ENCODE results near the gene ZNF426. TPM values are rescaled to one million over a fixed set of nuclear protein-coding genes. Genes with fewer than 3 reads are reported as not detected.

Gene ZNF426
- total RNA-seq, 1 donor from 2014 or later = 17.9 TPM

DNA sequence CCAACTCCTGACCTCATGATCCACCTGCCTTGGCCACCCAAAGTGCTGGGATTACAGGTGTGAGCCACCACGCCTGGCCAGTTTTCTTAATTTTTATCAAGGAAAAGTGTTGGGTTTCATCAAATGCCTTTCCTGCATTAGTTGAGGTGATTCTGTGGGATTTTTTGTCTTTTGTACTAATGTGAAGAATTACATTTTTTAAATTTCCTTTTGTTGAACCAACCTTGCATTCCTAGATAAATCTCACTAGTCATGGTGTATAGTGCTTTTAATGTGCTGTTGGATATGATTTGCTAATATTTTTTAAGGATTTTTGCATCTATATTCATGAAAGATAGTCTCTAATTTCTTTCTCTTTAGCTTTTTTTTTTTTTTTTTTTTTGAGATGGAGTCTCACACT is 37.6 kb downstream of the ZNF426 start:
- H3K36me3 ChIP-seq = no peaks in the 10 kb centered on the region
- TF ChIP-seq, protein P1, sequence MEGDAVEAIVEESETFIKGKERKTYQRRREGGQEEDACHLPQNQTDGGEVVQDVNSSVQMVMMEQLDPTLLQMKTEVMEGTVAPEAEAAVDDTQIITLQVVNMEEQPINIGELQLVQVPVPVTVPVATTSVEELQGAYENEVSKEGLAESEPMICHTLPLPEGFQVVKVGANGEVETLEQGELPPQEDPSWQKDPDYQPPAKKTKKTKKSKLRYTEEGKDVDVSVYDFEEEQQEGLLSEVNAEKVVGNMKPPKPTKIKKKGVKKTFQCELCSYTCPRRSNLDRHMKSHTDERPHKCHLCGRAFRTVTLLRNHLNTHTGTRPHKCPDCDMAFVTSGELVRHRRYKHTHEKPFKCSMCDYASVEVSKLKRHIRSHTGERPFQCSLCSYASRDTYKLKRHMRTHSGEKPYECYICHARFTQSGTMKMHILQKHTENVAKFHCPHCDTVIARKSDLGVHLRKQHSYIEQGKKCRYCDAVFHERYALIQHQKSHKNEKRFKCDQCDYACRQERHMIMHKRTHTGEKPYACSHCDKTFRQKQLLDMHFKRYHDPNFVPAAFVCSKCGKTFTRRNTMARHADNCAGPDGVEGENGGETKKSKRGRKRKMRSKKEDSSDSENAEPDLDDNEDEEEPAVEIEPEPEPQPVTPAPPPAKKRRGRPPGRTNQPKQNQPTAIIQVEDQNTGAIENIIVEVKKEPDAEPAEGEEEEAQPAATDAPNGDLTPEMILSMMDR (IDR thresholded peaks at IDR 0.05) = no peak
- peaks cover 63% of the 10 kb centered on the region for H3K9me3 ChIP-seq
- DNase-seq = no peak
- intact Hi-C loops (cut with DNase I) = no loop called here
- no peak overlapping the region for H3K27ac ChIP-seq
- H3K27me3 ChIP-seq (ENCODE audit: low read depth) = no peaks in the 10 kb centered on the region
- no peak for ATAC-seq
- no peaks in the 10 kb centered on the region for H3K4me1 ChIP-seq
- no peak overlapping the region for H3K4me3 ChIP-seq

DNA sequence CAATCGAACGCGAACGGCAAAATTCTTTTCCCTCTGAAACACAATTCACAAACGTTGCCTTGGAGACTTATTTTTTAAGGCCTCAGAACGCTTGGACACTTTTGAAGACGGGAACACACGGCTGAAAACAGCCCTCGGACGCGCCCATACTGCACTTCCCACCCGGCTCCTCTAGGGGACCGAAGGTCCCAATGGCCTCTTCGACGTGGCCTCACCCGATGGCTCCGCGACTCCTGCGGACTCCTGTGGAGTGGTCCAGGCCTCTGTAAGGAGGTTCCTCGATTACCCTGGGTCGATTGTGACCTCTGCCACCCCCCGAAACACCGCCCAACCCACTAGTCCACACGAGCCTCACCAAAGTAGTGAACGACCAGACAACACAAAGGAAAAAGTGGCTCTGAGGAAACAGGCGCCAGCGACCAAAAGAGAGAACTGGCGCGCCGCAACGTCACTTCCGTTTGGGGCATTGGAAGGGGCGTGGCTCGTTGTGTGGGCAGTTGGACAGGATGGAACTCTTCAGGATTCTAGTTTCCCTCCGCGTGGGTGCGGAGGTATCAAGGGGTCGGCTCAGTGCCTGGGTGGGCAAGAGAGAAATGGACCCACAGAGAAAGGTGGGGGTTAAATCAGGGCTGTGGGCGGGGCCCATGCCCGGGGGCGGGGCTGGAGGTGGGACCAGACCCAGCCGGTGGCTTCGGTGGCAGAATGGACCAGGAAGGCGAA is 40.1 kb downstream of the ZNF426 start, which contains the start of gene ZNF560:
Gene ZNF560 (minus strand): TSS at position 434 of the 720 bp plus-strand sequence. CDS start 23,303 bp downstream, outside the sequence.
- Histone ChIP-seq H3K4me1 (no peaks in the 10 kb centered on the region), H3K4me3 (no peak within 1 kb of the TSS), H3K36me3 (no peaks in the 10 kb centered on the region), H3K27ac (no peak within 1 kb of the TSS), H3K9me3 (peaks cover 58% of the 10 kb centered on the region), H3K27me3 (ENCODE audit: low read depth) (no peaks in the 10 kb centered on the region)
- TF ChIP-seq, protein P1 (IDR thresholded peaks at IDR 0.05) = peak; percentile 9
- intact Hi-C loops (cut with DNase I) = no loop called here
- DNase-seq = no peak
- ATAC-seq = no peak

DNA sequence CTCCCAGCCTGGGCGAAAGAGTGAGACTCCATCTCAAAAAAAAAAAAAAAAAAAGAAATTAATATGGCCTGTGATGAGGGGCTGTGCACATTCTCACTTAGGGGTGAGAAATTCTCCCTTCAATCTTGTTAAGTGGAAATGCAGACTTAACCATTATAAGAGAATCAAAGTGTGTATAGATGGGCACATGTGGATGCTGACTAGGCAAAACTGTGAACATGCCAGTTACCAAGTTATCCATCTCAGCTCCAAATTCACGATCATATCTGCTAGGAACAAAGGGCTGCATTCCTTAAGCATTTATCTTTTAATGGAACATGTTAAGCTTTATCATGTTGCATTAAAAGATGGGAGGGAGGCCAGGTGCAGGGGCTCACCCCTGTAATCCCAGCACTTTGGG is 44.3 kb downstream of the ZNF426 start:
- Histone ChIP-seq H3K9me3 (peaks cover 46% of the 10 kb centered on the region), H3K27ac (no peak overlapping the region), H3K36me3 (no peaks in the 10 kb centered on the region), H3K4me1 (no peaks in the 10 kb centered on the region), H3K4me3 (no peak overlapping the region), H3K27me3 (ENCODE audit: low read depth) (no peaks in the 10 kb centered on the region)
- TF ChIP-seq, protein P1 (IDR thresholded peaks at IDR 0.05) = no peak
- no peak for ATAC-seq
- intact Hi-C loops (cut with DNase I) = no loop called here
- DNase-seq = no peak

DNA sequence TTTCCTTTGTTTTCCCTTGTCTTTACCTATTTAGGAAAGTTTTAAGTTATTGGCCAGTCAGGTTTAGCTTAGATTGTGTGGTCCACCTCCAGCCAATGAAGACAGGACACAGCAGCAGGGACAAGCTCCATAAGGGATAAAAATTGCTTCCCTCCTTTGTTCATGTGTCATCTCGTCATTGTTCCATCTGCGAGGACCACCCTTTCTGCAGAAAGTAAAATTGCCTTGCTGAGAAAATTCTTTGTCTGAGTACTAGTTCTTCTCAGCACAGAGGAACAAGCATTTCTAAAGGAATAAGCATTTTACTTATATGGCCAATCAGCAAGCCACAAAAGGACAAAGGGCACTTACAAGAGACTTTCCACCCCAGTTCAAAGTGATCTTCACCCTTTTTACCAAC is 51.4 kb downstream of the ZNF426 start:
- no peak overlapping the region for H3K4me3 ChIP-seq
- H3K36me3 ChIP-seq = no peaks in the 10 kb centered on the region
- ATAC-seq = no peak
- no peak overlapping the region for H3K27ac ChIP-seq
- TF ChIP-seq, protein P1 (IDR thresholded peaks at IDR 0.05) = no peak
- no peak for DNase-seq
- no peaks in the 10 kb centered on the region for H3K27me3 ChIP-seq (ENCODE audit: low read depth)
- peaks cover 44% of the 10 kb centered on the region for H3K9me3 ChIP-seq
- H3K4me1 ChIP-seq = no peaks in the 10 kb centered on the region
- intact Hi-C loops (cut with DNase I) = no loop called here

DNA sequence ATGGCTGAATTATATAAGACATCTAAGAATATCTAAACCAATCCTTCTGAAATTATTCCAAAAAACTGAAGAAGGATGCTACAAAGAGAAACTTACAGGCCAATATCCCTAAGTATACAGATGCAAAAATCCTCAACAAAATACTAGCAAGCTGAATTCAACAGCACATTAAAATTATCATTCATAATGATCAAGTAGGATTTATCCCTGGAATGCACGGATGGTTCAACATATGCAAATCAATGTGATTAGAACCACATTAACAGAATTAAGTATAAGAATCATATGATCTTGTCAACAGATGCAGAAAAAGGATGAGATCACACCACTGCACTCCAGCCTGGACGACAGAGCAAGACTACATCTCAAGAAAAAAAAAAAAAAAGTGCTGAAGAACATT is 53.3 kb downstream of the ZNF426 start:
- H3K36me3 ChIP-seq = no peaks in the 10 kb centered on the region
- H3K4me1 ChIP-seq = no peaks in the 10 kb centered on the region
- no peak overlapping the region for H3K4me3 ChIP-seq
- DNase-seq = no peak
- no peak overlapping the region for H3K27ac ChIP-seq
- TF ChIP-seq, protein P1 (IDR thresholded peaks at IDR 0.05) = no peak
- H3K27me3 ChIP-seq (ENCODE audit: low read depth) = no peaks in the 10 kb centered on the region
- peaks cover 43% of the 10 kb centered on the region for H3K9me3 ChIP-seq
- ATAC-seq = no peak
- intact Hi-C loops (cut with DNase I) = no loop called here

All from lower lobe of right lung (tissue), 2 donors.